PC-9 (cell line): Measurements from ENCODE around the gene TMEM161A. TPM values are rescaled to one million over a fixed set of nuclear protein-coding genes. Genes with fewer than 3 reads are reported as not detected.

ENCODE experiments used
- BruUV-seq: library from RNA; stranded (reverse); fragments of 400-500 nt; replicated peaks from 2 replicates; lab custom pipeline; 2021; lab: Mats Ljungman, UMichigan
- CTCF ChIA-PET: fragments of 300-600 bp; sonication (Branson Sonifier 250); formaldehyde crosslinking; loops from one replicate; lab custom pipeline; 2022; ENCODE audit warnings: antibody characterized with exemption; lab: Charles Lee
- POLR2A ChIA-PET: fragments of 300-600 bp; sonication (Branson Sonifier 250); formaldehyde crosslinking; loops from one replicate; lab custom pipeline; 2022; ENCODE audit warnings: antibody characterized with exemption; ENCODE audit not compliant: unreplicated experiment; lab: Charles Lee
- DNase-seq, 2 experiments: peaks; one replicate each; pipeline versions ENCODE4 v3.0.0 to v3.0.0-alpha.2; 2015 to 2022; ENCODE audit warnings: mixed read lengths in 1 of 2
- H2AFZ ChIP-seq: fragments of 200-600 bp; sonication (generic); 2 replicates; pipeline ENCODE4 v1.8.1; 2017; ENCODE audit warnings: antibody characterized with exemption
- H3F3A ChIP-seq: fragments of 200-600 bp; sonication (generic); 2 replicates; pipeline ENCODE4 v1.8.1; 2017; ENCODE audit warnings: antibody characterized with exemption, mild to moderate bottlenecking, low read depth; ENCODE audit not compliant: insufficient read depth
- H3K27ac ChIP-seq: fragments of 200-600 bp; sonication (generic); 2 replicates; pipeline ENCODE4 v1.6.1; 2016; ENCODE audit warnings: mixed run types
- H3K27me3 ChIP-seq: fragments of 200-600 bp; sonication (generic); 2 replicates; pipeline ENCODE4 v1.6.1; 2016; ENCODE audit warnings: low read depth, mixed run types; ENCODE audit not compliant: insufficient read depth
- H3K36me3 ChIP-seq: fragments of 200-600 bp; sonication (generic); 2 replicates; pipeline ENCODE4 v1.6.1; 2016; ENCODE audit warnings: low read depth, mixed run types
- H3K4me1 ChIP-seq: fragments of 200-600 bp; sonication (generic); replicated peaks from 2 replicates; pipeline ENCODE4 v1.6.1; 2016; ENCODE audit warnings: mixed run types; ENCODE audit not compliant: insufficient read depth
- H3K4me2 ChIP-seq: fragments of 200-600 bp; sonication (generic); 2 replicates; pipeline ENCODE4 v1.6.1; 2017; ENCODE audit warnings: mixed run types
- H3K4me3 ChIP-seq: fragments of 200-600 bp; sonication (generic); 2 replicates; pipeline ENCODE4 v1.6.1; 2016; ENCODE audit warnings: mixed run types
- H3K79me2 ChIP-seq: fragments of 200-600 bp; sonication (generic); 2 replicates; pipeline ENCODE4 v1.6.1; 2017; ENCODE audit warnings: low read depth, mixed run types
- H3K9me2 ChIP-seq: fragments of 200-600 bp; sonication (generic); 2 replicates; pipeline ENCODE4 v1.8.1; 2017; ENCODE audit warnings: mild to moderate bottlenecking; ENCODE audit not compliant: insufficient read depth
- H3K9me3 ChIP-seq: fragments of 200-600 bp; sonication (generic); 2 replicates; pipeline ENCODE4 v1.8.1; 2016; ENCODE audit warnings: low read depth; ENCODE audit not compliant: insufficient read depth
- H4K20me1 ChIP-seq: fragments of 200-600 bp; sonication (generic); 2 replicates; pipeline ENCODE4 v1.8.1; 2017; ENCODE audit not compliant: insufficient read depth
- CTCF ChIP-seq: fragments of 200-600 bp; sonication (generic); conservative IDR thresholded peaks from 2 replicates; pipeline ENCODE4 v1.6.1; 2017; ENCODE audit warnings: mixed run types, antibody characterized with exemption, mild to moderate bottlenecking, moderate library complexity
- EZH2 ChIP-seq: fragments of 200-600 bp; sonication (generic); IDR thresholded peaks from 2 replicates; pipeline ENCODE4 v1.8.0; 2017; ENCODE audit warnings: antibody characterized with exemption, low read depth
- intact Hi-C: fragments of 100-400 bp; cut with micrococcal nuclease; formaldehyde crosslinking; loops from one replicate; pipeline ENCODE4 v1.10.0; 2022; ENCODE audit not compliant: unreplicated experiment
- total RNA-seq: library from RNA; stranded (reverse); gene quantifications from 2 replicates; pipeline ENCODE4 v1.2.3, GENCODE V29; 2021

Gene TMEM161A
- total RNA-seq, 1 experiment from 2014 or later: 41.1 TPM

- Histone ChIP-seq H3K79me2 (no peaks in the 10 kb centered on the region), H4K20me1 (no peaks in the 10 kb centered on the region), H3K9me2 (no peaks in the 10 kb centered on the region), H3K27ac (no peak overlapping the region), H3K4me2 (no peak overlapping the region), H3K27me3 (no peaks in the 10 kb centered on the region), H3K4me3 (no peak overlapping the region), H3K4me1 (no peaks in the 10 kb centered on the region), H2AFZ (no peak overlapping the region), H3K9me3 (no peaks in the 10 kb centered on the region), H3K36me3 (no peaks in the 10 kb centered on the region), H3F3A (peaks cover 11% of the 10 kb centered on the region; the same call in 1 of the 2 replicates)
- TF ChIP-seq EZH2 (no peak), CTCF (no peak)
- intact Hi-C loops: no loop called here
- BruUV-seq: no TSS peak
- POLR2A ChIA-PET: no interaction called here
- DNase-seq: no peak
- CTCF ChIA-PET: interaction anchor here (0.5 kb wide), 1 partner anchor 11 kb away, joined by 4 read pairs; no protein-coding TSS in a partner anchor
Measured at GRCh38 chr19:19111967-19112580, 26.2 kb downstream of the TMEM161A start.

GRCh38 chr19:19111136-19111835, 27.0 kb downstream of the TMEM161A start:
- TF ChIP-seq CTCF (no peak), EZH2 (no peak)
- ChIA-PET CTCF (no interaction called here), POLR2A (no interaction called here)
- H2AFZ ChIP-seq: no peak overlapping the region
- no peaks in the 10 kb centered on the region for H3K27me3 ChIP-seq
- H3K4me1 ChIP-seq: no peaks in the 10 kb centered on the region
- no TSS peak for BruUV-seq
- H3K27ac ChIP-seq: no peak overlapping the region
- H3K4me3 ChIP-seq: no peak overlapping the region
- no peaks in the 10 kb centered on the region for H3K9me2 ChIP-seq
- H3K79me2 ChIP-seq: no peaks in the 10 kb centered on the region
- H3K36me3 ChIP-seq: no peaks in the 10 kb centered on the region
- H3F3A ChIP-seq: 0 out of 2 replicates have a peak, but pooled peaks cover 8% of the 10 kb centered on the region
- intact Hi-C loops: no loop called here
- H4K20me1 ChIP-seq: no peaks in the 10 kb centered on the region
- DNase-seq: no peak
- no peaks in the 10 kb centered on the region for H3K9me3 ChIP-seq
- no peak overlapping the region for H3K4me2 ChIP-seq

- CTCF ChIA-PET: no interaction called here
- Histone ChIP-seq H3K4me2 (no peak overlapping the region), H3K27me3 (no peaks in the 10 kb centered on the region), H3K27ac (no peak overlapping the region), H3K9me2 (no peaks in the 10 kb centered on the region), H3K36me3 (no peaks in the 10 kb centered on the region), H3K79me2 (no peaks in the 10 kb centered on the region), H2AFZ (no peak overlapping the region), H3K4me3 (no peak overlapping the region), H4K20me1 (no peaks in the 10 kb centered on the region), H3K9me3 (no peaks in the 10 kb centered on the region), H3F3A (0 out of 2 replicates have a peak, but pooled peaks cover 4% of the 10 kb centered on the region), H3K4me1 (no peaks in the 10 kb centered on the region)
- no TSS peak for BruUV-seq
- POLR2A ChIA-PET: no interaction called here
- TF ChIP-seq EZH2 (no peak), CTCF (no peak)
- no peak for DNase-seq
- intact Hi-C loops: no loop called here
Measured at GRCh38 chr19:19110410-19111135, 27.7 kb downstream of the TMEM161A start.
